Loucy (cell line): ENCODE measurements around the gene PLCH1.

ENCODE experiments used
- EZH2phosphoT487 ChIP-seq: fragments of 200-600 bp; IDR thresholded peaks from 2 replicates; pipeline ENCODE4 v1.6.1; 2018; ENCODE audit warnings: antibody characterized with exemption, mild to moderate bottlenecking, moderate library complexity, borderline replicate concordance
- TF ChIP-seq, protein P1 (sequence below): fragments of 200-600 bp; sonication (generic); conservative IDR thresholded peaks from 2 replicates; pipeline ENCODE4 v1.5.1; 2014; ENCODE audit warnings: mild to moderate bottlenecking, antibody characterized with exemption, low read length

- TF ChIP-seq, protein P1, sequence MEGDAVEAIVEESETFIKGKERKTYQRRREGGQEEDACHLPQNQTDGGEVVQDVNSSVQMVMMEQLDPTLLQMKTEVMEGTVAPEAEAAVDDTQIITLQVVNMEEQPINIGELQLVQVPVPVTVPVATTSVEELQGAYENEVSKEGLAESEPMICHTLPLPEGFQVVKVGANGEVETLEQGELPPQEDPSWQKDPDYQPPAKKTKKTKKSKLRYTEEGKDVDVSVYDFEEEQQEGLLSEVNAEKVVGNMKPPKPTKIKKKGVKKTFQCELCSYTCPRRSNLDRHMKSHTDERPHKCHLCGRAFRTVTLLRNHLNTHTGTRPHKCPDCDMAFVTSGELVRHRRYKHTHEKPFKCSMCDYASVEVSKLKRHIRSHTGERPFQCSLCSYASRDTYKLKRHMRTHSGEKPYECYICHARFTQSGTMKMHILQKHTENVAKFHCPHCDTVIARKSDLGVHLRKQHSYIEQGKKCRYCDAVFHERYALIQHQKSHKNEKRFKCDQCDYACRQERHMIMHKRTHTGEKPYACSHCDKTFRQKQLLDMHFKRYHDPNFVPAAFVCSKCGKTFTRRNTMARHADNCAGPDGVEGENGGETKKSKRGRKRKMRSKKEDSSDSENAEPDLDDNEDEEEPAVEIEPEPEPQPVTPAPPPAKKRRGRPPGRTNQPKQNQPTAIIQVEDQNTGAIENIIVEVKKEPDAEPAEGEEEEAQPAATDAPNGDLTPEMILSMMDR: no peak
- no peak for TF ChIP-seq EZH2phosphoT487
These were observed 62.2 kb downstream of the PLCH1 start for GRCh38 chr3:155682426-155683343.
